ENCODE measurements around the gene EXD3.

EXD3 gene

DNA sequence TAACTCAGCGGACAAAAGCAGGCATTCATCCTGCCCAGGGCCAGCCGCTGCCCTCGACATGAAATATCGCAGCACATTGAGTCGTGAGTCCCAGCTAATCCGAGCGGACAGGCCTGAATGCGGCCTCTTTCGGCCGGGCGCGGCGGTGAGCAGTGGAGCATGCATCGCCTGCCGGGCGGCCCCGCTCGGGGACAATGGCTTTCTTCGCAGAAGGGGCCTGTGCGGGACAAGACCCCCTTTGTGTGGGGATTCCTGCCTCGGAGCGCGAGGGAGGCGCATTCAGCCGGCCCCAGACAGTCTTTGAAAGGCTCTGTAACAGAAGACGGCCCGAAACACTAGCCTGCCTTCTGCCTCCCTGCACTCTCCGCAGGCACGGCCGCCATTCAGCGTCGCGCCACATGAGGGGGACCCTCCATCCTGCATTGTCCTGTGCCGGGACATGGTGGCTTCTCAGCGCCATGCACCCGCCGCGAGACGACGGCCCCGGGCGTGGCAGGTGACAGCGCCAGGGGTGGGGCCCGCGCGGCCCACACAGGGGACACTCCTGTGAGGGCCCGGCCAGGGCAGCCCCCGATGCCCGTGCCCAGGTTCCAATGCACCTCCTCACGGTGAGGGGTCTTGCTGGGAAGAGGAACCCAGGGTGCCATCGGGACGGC, 52.0 kb downstream of the EXD3 start:
- Histone ChIP-seq H3K9me3 (ENCODE audit: control insufficient read depth, low read length) (peaks cover 6% of the 10 kb centered on the region), H3K27ac (ENCODE audit: low read depth, low read length, severe bottlenecking) (peak overlapping the region; percentile 62), H3K36me3 (ENCODE audit: control insufficient read depth, insufficient read depth, low read length) (no peaks in the 10 kb centered on the region), H3K4me3 (ENCODE audit: extremely low read depth, insufficient read depth, low read length, poor library complexity, severe bottlenecking) (no peak overlapping the region), H3K4me1 (ENCODE audit: control insufficient read depth, insufficient read depth, low read length, poor library complexity, severe bottlenecking) (no peaks in the 10 kb centered on the region)
- WGBS, 2 experiments (ENCODE audit: insufficient coverage in 2 of 2) = 79 to 87% methylated on average over 49 to 52 of the region's 52 CpGs

DNA sequence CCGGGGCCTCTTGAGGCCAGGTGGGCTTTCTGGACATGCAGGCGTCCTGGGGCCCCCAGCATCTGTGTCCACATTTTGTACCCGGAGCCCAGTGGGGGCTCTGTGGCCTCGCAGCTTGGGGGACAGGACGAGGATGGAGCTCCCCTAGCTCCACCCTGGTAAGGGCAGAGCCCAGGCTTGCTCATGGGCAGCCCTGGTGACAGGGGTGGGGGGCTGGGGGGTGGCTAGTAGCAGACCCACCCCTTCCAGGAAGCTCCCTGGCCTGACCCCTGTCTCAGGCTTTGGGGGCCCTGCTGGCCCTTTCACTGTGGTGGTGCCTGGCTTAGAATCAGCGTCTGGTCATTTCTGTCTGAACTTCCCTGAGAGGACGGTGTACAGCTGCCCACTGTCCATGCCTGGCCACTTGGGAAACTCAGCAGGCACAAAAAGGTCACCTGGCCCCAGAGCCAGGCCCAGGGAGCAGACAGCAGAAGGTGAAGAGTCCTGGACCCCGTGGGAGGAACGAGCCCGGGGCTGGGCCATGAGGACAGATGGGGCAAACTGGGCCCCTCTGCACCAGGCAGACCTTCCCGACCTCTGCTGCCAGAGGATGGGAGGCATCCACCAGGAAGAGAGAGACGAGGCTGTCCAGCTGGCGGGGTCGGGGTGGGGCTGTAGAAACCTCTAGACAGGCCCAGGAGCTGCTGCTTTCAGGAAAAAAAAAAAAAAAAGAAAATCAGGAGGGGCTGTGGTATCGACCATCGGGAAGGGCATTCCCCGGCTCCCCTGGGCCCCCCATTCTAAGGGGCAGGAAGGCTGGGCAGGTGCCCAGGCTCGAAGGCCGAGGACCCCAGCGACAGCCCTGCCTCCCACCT, 52.8 kb downstream of the EXD3 start:
- Histone ChIP-seq H3K4me1 (ENCODE audit: control insufficient read depth, insufficient read depth, low read length, poor library complexity, severe bottlenecking) (no peaks in the 10 kb centered on the region), H3K9me3 (ENCODE audit: control insufficient read depth, low read length) (peaks cover under 1% of the 10 kb centered on the region), H3K4me3 (ENCODE audit: extremely low read depth, insufficient read depth, low read length, poor library complexity, severe bottlenecking) (no peak overlapping the region), H3K27ac (ENCODE audit: low read depth, low read length, severe bottlenecking) (peak overlapping the region; percentile 62), H3K36me3 (ENCODE audit: control insufficient read depth, insufficient read depth, low read length) (no peaks in the 10 kb centered on the region)
- 89 to 92% methylated on average over 17 to 19 of the region's 20 CpGs for WGBS, 2 experiments (ENCODE audit: insufficient coverage in 2 of 2)

DNA sequence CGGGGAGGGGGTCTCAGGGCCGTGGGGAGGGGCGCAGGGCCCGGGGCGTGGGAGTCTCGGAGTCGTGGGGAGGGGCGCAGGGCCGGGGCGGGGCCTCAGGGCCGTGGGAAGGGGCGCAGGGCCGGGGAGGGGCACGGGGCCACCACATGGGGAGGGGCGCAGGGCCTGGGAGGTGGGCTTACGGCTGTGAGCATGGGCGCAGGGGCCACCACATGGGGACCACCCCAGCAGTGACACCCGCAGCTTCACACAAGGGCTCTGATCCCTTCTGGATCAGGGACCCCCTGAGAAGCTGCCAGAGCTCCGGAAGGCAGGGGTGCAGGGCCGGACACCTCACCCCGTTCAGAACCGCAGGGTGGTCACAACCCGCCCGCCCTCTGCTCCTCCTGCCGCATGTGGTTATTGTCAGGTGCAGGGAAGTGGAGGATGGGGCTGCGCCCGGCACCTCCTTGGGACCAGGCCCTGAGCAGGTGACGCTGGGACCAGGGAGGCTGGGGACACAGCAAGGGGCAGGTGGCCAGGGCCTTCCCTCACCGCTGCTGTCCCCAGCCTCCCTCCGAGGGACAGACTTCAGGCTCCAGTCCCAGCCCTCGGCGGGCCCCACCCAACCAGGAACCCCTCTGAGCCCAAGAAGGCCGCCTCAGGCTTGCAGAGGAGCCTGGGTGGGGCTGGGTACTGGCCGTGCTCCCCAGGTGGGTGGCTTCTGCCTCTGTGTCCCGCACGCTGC, 53.7 kb downstream of the EXD3 start:
- Histone ChIP-seq H3K9me3 (ENCODE audit: control insufficient read depth, low read length) (no peaks in the 10 kb centered on the region), H3K36me3 (ENCODE audit: control insufficient read depth, insufficient read depth, low read length) (no peaks in the 10 kb centered on the region), H3K4me3 (ENCODE audit: extremely low read depth, insufficient read depth, low read length, poor library complexity, severe bottlenecking) (no peak overlapping the region), H3K27ac (ENCODE audit: low read depth, low read length, severe bottlenecking) (no peak overlapping the region), H3K4me1 (ENCODE audit: control insufficient read depth, insufficient read depth, low read length, poor library complexity, severe bottlenecking) (no peaks in the 10 kb centered on the region)
- 92 to 98% methylated on average over 20 to 28 of the region's 36 CpGs for WGBS, 2 experiments (ENCODE audit: insufficient coverage in 2 of 2)

DNA sequence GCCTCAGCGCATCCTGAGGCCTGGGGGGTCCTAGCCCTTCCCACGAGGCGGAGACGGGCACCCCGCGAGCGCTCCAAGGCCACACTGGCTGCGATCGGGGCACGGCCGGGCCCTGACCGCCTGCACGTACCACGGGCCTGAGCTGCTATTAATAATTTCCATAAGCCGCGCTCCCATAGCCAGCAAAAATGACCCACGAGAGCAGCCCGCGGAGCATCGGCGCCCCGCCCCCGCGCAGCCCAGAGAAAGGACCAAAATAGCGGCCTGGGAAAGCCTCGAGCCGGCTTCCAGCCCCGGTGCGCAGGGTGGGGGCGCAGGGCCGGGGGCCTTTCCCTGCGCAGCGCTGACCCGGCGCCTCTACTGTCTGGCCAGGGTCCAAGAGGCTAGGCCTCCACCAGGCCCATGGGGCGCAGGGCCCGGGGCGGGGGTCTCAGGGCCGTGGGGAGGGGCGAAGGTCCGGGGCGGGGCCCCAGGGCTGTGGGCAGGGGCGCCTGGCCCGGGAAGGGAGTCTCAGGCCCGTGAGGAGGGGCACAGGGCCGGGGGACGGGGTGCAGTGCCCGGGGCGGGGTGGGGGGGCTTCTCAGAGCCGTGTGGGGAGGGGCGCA, 54.4 kb downstream of the EXD3 start:
- no peaks in the 10 kb centered on the region for H3K36me3 ChIP-seq (ENCODE audit: control insufficient read depth, insufficient read depth, low read length)
- no peaks in the 10 kb centered on the region for H3K9me3 ChIP-seq (ENCODE audit: control insufficient read depth, low read length)
- no peak overlapping the region for H3K27ac ChIP-seq (ENCODE audit: low read depth, low read length, severe bottlenecking)
- no peaks in the 10 kb centered on the region for H3K4me1 ChIP-seq (ENCODE audit: control insufficient read depth, insufficient read depth, low read length, poor library complexity, severe bottlenecking)
- WGBS, 2 experiments (ENCODE audit: insufficient coverage in 2 of 2) = 94 to 95% methylated on average over 30 to 35 of the region's 51 CpGs
- H3K4me3 ChIP-seq (ENCODE audit: extremely low read depth, insufficient read depth, low read length, poor library complexity, severe bottlenecking) = no peak overlapping the region

DNA sequence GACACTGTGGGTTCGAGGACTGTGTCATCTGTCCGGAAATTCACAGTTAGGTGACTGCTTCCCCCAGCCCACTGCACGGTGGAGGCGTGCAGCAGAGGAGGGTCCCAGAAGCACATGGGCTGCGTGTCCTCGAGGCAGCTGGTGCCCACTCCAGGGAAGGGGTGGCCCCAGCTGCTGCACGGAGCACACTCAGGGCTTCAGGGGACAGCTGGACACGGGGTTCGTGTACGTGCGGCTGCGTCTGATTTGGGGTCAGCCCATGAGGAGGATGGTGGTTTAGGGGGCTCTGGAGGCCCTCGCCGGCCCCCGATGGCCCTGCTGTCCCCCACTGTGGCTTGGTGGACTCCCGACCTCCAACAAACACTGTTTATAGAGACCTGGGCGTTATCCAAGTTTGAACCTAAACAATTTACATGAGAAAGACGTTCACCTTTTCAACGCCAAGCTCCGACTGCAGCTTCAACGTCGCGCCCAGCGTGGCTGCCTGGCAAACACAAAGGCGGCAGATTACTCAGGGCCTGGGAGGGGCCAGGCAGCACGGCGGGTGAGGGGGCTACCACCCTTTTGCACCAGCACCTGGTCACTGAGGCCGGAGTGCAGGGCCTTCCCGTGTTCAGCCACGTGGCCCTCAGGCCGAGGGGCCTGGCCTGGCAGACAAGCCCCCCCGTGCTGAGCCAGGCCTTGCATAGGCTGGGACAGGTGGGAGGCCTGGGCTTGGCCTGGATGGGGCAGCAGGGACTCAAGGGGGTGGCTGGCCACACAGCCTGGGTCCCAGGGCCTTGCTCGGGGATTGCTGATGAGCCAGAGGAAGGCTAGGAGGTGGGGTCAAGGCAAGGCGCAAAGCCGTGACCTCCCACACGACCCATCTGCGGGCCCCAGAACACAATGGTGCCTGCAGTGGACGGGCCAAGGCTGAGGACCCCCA, 55.2 kb downstream of the EXD3 start:
- WGBS, 2 experiments (ENCODE audit: insufficient coverage in 2 of 2) = 90 to 94% methylated on average over 35 to 38 of the region's 38 CpGs
- no peak overlapping the region for H3K27ac ChIP-seq (ENCODE audit: low read depth, low read length, severe bottlenecking)
- H3K9me3 ChIP-seq (ENCODE audit: control insufficient read depth, low read length) = no peaks in the 10 kb centered on the region
- H3K4me1 ChIP-seq (ENCODE audit: control insufficient read depth, insufficient read depth, low read length, poor library complexity, severe bottlenecking) = no peaks in the 10 kb centered on the region
- H3K4me3 ChIP-seq (ENCODE audit: extremely low read depth, insufficient read depth, low read length, poor library complexity, severe bottlenecking) = no peak overlapping the region
- H3K36me3 ChIP-seq (ENCODE audit: control insufficient read depth, insufficient read depth, low read length) = no peaks in the 10 kb centered on the region

DNA sequence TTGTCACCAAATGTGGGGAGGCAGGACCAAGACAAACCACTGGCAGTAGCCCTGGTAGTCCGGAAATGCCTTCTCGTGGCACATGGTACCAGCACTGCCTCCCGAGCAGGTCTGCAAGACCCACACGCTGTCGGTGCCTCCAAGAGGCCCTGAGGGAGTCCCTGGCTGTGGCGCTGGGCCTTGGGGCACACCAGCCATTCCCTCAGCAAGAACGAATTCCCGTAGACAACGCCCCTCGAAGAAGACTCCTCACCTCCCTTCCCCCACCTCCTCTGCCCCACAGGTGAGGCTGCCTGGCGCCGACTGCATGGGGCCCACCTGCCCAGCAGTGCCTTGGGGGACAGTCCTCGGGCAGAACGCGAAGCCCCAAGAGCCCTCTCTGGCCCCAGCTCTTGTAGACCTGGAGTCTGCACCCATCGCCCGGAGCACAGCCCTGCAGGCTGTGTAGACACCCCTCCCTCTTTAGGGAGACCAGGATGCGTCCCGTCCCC, 56.0 kb downstream of the EXD3 start:
- 90% methylated on average over 16 to 19 of the region's 19 CpGs for WGBS, 2 experiments (ENCODE audit: insufficient coverage in 2 of 2)
- H3K36me3 ChIP-seq (ENCODE audit: control insufficient read depth, insufficient read depth, low read length) = no peaks in the 10 kb centered on the region
- no peaks in the 10 kb centered on the region for H3K4me1 ChIP-seq (ENCODE audit: control insufficient read depth, insufficient read depth, low read length, poor library complexity, severe bottlenecking)
- H3K27ac ChIP-seq (ENCODE audit: low read depth, low read length, severe bottlenecking) = no peak overlapping the region
- H3K4me3 ChIP-seq (ENCODE audit: extremely low read depth, insufficient read depth, low read length, poor library complexity, severe bottlenecking) = no peak overlapping the region
- H3K9me3 ChIP-seq (ENCODE audit: control insufficient read depth, low read length) = no peaks in the 10 kb centered on the region

DNA sequence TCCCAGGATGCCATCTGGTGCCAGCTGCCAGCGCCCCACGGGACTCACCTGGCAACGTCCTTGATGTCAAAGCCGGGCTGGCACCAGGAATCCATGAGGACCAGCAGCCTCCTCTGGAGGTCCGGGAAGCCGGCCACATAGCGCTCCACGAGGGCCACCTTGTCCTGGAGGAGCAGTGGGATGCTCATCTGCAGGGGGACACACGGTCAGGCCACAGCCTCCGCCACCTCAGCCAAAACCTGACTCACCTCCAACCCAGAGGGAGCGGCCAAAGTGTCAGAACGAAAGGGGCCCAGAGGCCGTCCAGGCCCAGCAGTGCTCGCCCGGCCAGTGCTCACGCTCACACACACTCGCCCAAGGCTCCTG, 56.5 kb downstream of the EXD3 start:
- WGBS, 2 experiments (ENCODE audit: insufficient coverage in 2 of 2) = 92 to 93% methylated on average over 15 to 17 of the region's 17 CpGs
- Histone ChIP-seq H3K4me1 (ENCODE audit: control insufficient read depth, insufficient read depth, low read length, poor library complexity, severe bottlenecking) (no peaks in the 10 kb centered on the region), H3K36me3 (ENCODE audit: control insufficient read depth, insufficient read depth, low read length) (no peaks in the 10 kb centered on the region), H3K27ac (ENCODE audit: low read depth, low read length, severe bottlenecking) (no peak overlapping the region), H3K4me3 (ENCODE audit: extremely low read depth, insufficient read depth, low read length, poor library complexity, severe bottlenecking) (no peak overlapping the region), H3K9me3 (ENCODE audit: control insufficient read depth, low read length) (no peaks in the 10 kb centered on the region)

DNA sequence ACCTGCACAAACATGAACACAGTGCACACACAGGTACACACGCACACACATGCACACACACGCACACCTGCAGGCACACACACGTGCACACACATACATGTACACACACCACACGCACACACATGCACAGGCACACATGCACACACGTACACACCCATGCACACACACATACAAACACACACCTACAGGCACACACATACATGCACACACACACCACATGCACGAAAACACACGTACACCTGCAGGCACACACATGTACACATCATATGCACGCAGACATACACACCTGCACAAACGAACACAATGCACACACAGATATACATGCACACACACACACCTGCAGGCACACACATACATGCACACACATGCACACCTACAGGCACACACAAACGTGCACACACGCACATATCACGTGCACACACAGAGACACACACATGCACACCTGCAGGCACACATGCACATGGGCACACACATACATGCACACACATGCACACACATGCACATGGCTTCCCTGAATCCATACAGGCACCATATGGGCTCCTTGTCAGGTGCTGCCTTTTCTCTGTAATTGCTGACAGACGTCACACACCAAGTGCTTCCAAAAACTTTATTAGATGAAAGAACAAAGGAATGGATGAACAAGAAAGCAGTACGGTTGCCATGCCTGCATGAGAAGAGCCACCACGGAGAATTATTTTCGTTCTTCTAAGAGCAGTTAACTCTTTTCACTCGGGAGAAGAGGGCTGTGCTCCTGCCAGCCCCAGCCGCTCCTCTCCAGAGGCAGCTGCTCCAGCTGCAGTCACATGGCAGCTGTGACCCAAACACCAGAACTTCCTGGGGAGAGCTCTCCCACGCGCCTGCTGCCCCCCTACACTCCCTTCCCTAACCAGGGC, 57.2 kb downstream of the EXD3 start:
- Histone ChIP-seq H3K4me1 (ENCODE audit: control insufficient read depth, insufficient read depth, low read length, poor library complexity, severe bottlenecking) (no peaks in the 10 kb centered on the region), H3K27ac (ENCODE audit: low read depth, low read length, severe bottlenecking) (no peak overlapping the region), H3K36me3 (ENCODE audit: control insufficient read depth, insufficient read depth, low read length) (no peaks in the 10 kb centered on the region), H3K9me3 (ENCODE audit: control insufficient read depth, low read length) (no peaks in the 10 kb centered on the region), H3K4me3 (ENCODE audit: extremely low read depth, insufficient read depth, low read length, poor library complexity, severe bottlenecking) (no peak overlapping the region)
- WGBS, 2 experiments (ENCODE audit: insufficient coverage in 2 of 2) = 86 to 87% methylated on average over 17 to 19 of the region's 20 CpGs

DNA sequence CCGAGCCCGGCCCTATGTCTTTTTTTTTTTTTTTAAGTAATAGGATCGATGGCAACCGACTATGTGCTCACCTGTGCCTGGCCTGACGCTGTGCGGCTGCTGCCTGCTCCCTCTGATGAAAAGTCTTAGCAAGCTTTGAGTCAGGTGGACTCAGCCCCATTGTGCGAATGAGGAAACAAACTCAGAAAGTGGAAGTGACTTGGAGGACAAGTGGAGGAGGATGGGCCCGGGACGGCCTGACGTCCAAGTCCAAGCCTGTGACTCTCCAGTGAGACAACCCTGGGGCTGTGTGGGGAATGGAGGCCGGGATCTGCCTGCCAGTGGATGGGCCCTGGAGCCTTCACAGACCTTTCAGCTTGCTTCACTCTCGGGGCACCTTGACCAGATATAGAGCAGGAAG, 57.9 kb downstream of the EXD3 start:
- WGBS, 2 experiments (ENCODE audit: insufficient coverage in 2 of 2) = 91 to 99% methylated on average over 9 to 10 of the region's 12 CpGs
- Histone ChIP-seq H3K9me3 (ENCODE audit: control insufficient read depth, low read length) (no peaks in the 10 kb centered on the region), H3K27ac (ENCODE audit: low read depth, low read length, severe bottlenecking) (no peak overlapping the region), H3K4me1 (ENCODE audit: control insufficient read depth, insufficient read depth, low read length, poor library complexity, severe bottlenecking) (no peaks in the 10 kb centered on the region), H3K4me3 (ENCODE audit: extremely low read depth, insufficient read depth, low read length, poor library complexity, severe bottlenecking) (no peak overlapping the region), H3K36me3 (ENCODE audit: control insufficient read depth, insufficient read depth, low read length) (no peaks in the 10 kb centered on the region)

All from mesodermal cell (in vitro differentiated cells).